Measurements from ENCODE around the gene PLSCR2.

GRCh38 chr3:146476094-146476740 lies 6.9 kb upstream of the PLSCR2 start:
- TF ChIP-seq POLR2A (IDR thresholded peaks at IDR 0.05) (no peak), CTCF (IDR thresholded peaks at IDR 0.05) (no peak), EP300 (IDR thresholded peaks at IDR 0.05) (no peak)
